Measurements from ENCODE around the gene AEBP1.
A peak's percentile ranks its signal among the peaks of the same experiment; 100 is the strongest.

Gene AEBP1

DNA sequence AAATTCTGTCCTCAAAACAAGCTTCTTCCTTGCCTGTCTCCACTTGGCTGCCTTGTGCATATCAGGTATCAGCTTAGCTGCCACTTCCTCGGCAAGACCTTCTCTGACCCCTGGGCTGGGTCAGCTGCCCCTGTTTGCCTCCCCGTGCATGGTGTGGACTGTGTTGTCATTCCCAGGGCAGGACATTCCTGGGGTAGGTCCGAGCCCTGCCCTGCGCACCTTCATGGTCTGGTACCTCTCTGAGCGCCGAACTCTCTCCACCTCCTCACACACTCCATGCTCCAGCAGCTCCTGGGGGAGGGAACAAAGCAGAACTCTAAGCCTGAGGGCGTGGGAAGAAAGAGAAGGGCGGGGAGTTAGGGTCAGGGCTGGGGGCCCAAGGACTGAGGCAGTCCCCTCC lies 25.6 kb upstream of the AEBP1 start:
- TF ChIP-seq POLR2AphosphoS5 (IDR thresholded peaks at IDR 0.05; ENCODE audit: borderline replicate concordance, low read depth, low read length), result no peak
- TF ChIP-seq EZH2 (IDR thresholded peaks at IDR 0.05), result no peak
- no peak for TF ChIP-seq FOXP2 (optimal IDR thresholded peaks at IDR 0.05; ENCODE audit: control extremely low read depth, extremely low read length, insufficient read depth)
- peaks cover 12% of the 10 kb centered on the region; the same call in 1 of the 2 replicates for H3K36me3 ChIP-seq (ENCODE audit: insufficient read depth, low read length)

DNA sequence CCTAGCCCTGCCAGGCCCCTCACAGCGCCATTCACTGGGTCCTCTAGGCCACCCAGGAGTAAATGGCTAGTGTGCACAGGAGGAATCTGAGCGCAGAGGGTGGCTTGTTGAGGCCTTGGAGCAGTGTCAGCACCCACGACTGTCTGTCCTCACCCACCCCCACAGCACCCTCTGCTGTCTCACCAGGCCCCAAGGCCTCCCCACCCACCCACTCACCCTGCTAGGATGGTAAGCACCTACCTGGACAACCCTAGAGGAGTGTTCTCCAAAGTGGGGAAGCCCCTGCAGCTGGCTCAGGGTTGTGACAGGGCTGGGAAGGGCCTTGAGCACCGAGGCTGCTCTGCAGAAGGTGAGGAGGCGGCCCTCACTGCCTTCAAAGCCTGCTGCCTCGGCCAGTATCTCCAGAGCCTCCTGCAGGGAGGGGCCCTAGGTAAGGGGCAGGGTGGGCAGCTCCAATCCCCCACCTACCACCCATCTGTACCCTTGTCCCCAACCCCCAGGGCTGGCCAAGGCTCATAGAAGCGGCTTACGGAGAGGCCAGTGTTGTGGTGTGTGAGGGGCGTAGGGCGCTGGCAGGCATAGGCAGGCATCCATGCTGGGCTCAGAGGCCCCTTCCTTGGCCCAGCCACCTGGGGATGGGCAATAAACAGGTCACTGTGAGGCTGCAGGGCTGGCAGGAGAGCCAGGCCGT lies 24.7 kb upstream of the AEBP1 start:
- Histone ChIP-seq H3K27ac (no peak overlapping the region), H3K9ac (ENCODE audit: insufficient read length) (no peak overlapping the region), H3K36me3 (ENCODE audit: insufficient read depth, low read length) (peaks cover 12% of the 10 kb centered on the region; the same call in 1 of the 2 replicates)

More for the DNA sequence above, 25.6 kb upstream of the AEBP1 start:
- Histone ChIP-seq H3K4me3 (no peak overlapping the region), H3K9ac (ENCODE audit: insufficient read length) (no peak overlapping the region), H3K27ac (no peak overlapping the region), H3K9me3 (ENCODE audit: low read depth, low read length) (no peaks in the 10 kb centered on the region)
- DNase-seq (ENCODE audit: low read depth, low spot score), result no peak

DNA sequence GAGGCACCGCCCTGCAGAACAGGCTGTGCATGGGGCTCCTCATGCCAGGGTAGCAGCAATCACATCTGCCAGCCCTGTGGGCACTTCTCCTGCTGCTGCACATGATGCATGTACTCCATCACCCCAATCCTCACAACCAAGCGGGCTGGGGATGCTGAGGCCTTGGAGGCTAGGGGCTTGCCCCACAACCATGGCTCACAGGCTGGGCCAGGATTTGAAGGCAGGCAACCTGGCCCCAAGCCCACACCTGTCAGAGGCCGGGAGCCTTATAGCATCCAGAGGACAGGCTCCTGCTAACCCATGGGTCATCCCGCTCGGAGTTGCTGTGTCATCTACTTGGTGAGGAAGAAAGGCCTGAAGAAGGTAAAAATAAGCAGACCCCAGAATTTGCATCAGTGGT lies 24.0 kb upstream of the AEBP1 start:
- H3K27ac ChIP-seq, result no peak overlapping the region

More for the DNA sequence above, 24.7 kb upstream of the AEBP1 start:
- Histone ChIP-seq H3K9me3 (ENCODE audit: low read depth, low read length) (no peaks in the 10 kb centered on the region), H3K4me3 (no peak overlapping the region)
- no peak for TF ChIP-seq POLR2AphosphoS5 (IDR thresholded peaks at IDR 0.05; ENCODE audit: borderline replicate concordance, low read depth, low read length)
- no peak for TF ChIP-seq EZH2 (IDR thresholded peaks at IDR 0.05)
- TF ChIP-seq FOXP2 (optimal IDR thresholded peaks at IDR 0.05; ENCODE audit: control extremely low read depth, extremely low read length, insufficient read depth), result no peak
- no peak for DNase-seq (ENCODE audit: low read depth, low spot score)

DNA sequence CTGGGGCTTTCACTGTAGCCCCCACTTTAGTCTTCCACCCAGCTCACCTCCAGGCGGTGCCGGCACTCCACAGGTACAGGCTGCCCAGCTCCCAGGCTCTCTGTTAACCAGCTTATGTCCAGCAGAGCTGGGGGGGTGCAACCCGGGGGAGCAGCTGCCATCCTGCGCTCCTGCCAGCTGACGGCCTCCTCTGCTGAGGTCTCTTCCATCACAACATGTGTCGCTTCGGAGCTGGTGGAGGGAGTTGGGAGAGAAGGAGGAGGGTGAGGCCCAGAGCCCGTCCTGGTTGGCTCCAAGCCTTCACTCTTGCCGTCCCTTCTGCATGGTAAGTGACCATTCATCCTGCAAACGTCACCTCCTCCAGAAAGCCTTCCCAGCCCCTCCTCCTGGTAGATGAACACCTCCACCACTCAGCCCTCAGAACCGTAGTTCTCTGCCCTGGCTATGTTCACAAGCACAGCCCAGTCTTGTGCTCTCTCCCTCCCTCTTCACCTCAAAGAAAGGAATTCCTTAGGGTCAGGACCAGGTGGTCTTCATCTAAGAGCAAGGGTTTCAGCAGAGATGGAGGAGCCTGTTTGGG lies 23.4 kb upstream of the AEBP1 start:
- no peak for TF ChIP-seq FOXP2 (optimal IDR thresholded peaks at IDR 0.05; ENCODE audit: control extremely low read depth, extremely low read length, insufficient read depth)
- peaks cover 12% of the 10 kb centered on the region; the same call in 1 of the 2 replicates for H3K36me3 ChIP-seq (ENCODE audit: insufficient read depth, low read length)
- H3K9ac ChIP-seq (ENCODE audit: insufficient read length), result no peak overlapping the region
- H3K27ac ChIP-seq, result no peak overlapping the region
- no peak for DNase-seq (ENCODE audit: low read depth, low spot score)
- no peaks in the 10 kb centered on the region for H3K9me3 ChIP-seq (ENCODE audit: low read depth, low read length)
- no peak overlapping the region for H3K4me3 ChIP-seq

More for the DNA sequence above, 24.0 kb upstream of the AEBP1 start:
- DNase-seq (ENCODE audit: low read depth, low spot score), result no peak
- no peak overlapping the region for H3K4me3 ChIP-seq
- H3K9ac ChIP-seq (ENCODE audit: insufficient read length), result no peak overlapping the region
- H3K9me3 ChIP-seq (ENCODE audit: low read depth, low read length), result no peaks in the 10 kb centered on the region
- no peak for TF ChIP-seq EZH2 (IDR thresholded peaks at IDR 0.05)
- TF ChIP-seq POLR2AphosphoS5 (IDR thresholded peaks at IDR 0.05; ENCODE audit: borderline replicate concordance, low read depth, low read length), result no peak
- no peak for TF ChIP-seq FOXP2 (optimal IDR thresholded peaks at IDR 0.05; ENCODE audit: control extremely low read depth, extremely low read length, insufficient read depth)
- H3K36me3 ChIP-seq (ENCODE audit: insufficient read depth, low read length), result peaks cover 12% of the 10 kb centered on the region; the same call in 1 of the 2 replicates

DNA sequence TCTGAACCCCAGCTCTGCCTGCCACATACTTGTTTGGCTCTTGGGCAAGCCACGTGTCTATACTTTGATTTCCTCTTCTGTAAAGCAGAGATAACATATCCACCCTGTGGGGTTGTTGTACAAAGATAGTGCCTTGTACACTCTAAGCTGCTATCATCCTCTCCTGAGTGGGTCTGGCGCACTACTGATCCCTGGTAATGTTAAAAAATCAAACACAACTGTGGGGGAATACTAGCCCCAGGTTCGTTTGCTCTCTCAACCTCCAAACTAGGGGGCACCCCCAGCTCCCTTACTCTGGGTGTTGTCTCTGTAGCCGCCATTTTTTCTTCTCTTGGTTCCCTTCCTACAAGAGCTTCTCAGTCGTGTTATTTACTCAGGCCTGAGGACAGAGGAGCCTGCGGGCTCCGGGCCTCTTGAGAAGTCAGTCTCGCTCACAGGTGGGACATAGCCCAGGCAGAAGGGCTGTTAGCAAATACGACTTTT lies 22.8 kb upstream of the AEBP1 start:
- no peak overlapping the region for H3K9ac ChIP-seq (ENCODE audit: insufficient read length)
- no peak for TF ChIP-seq FOXP2 (optimal IDR thresholded peaks at IDR 0.05; ENCODE audit: control extremely low read depth, extremely low read length, insufficient read depth)
- H3K4me3 ChIP-seq, result peak overlapping the region; percentile 79
- peaks cover 9% of the 10 kb centered on the region; the same call in 1 of the 2 replicates for H3K36me3 ChIP-seq (ENCODE audit: insufficient read depth, low read length)
- no peaks in the 10 kb centered on the region for H3K9me3 ChIP-seq (ENCODE audit: low read depth, low read length)
- no peak for DNase-seq (ENCODE audit: low read depth, low spot score)
- H3K27ac ChIP-seq, result no peak overlapping the region

DNA sequence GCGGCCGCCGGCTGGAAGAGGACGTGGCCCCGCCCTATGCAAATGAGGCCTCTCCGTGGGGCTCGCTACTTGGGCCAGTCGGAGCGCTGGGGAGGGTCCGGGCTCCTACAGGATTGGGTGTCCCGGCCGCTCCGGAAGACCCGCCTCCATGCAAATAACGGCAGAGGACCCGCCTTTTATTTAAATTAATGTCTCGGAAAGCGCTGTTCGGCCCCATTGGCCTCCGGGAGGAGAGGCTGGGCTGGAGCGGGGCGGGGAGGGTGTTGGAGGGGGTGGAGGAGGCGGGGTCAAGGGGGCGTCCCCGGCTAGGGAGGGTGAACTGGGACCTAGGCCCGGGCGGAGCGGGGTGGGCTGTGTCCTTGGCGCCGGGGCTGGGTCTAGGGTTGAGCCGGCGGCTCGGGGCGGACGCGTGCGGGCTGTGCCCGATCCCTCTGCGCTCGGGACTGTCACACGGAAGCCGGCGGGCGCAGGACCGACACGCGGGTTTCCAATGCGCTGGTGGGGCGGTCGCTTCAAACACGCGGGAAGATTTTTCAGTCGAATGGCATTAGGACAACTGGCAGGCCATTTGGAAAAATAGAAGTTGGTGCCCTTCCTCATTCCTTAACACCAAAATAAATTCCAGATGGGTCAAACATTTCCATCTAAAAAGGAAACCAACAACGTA lies 21.5 kb upstream of the AEBP1 start:
- TF ChIP-seq FOXP2 (optimal IDR thresholded peaks at IDR 0.05; ENCODE audit: control extremely low read depth, extremely low read length, insufficient read depth), result no peak
- TF ChIP-seq POLR2AphosphoS5 (IDR thresholded peaks at IDR 0.05; ENCODE audit: borderline replicate concordance, low read depth, low read length), result peak; percentile 63; the same call in 1 of the 2 replicates
- H3K9me3 ChIP-seq (ENCODE audit: low read depth, low read length), result no peaks in the 10 kb centered on the region
- peak; percentile 83 for DNase-seq (ENCODE audit: low read depth, low spot score)
- H3K9ac ChIP-seq (ENCODE audit: insufficient read length), result peak overlapping the region; percentile 85
- H3K27ac ChIP-seq, result peak overlapping the region; percentile 64
- H3K4me3 ChIP-seq, result peak overlapping the region; percentile 91
- peaks cover 9% of the 10 kb centered on the region; the same call in 1 of the 2 replicates for H3K36me3 ChIP-seq (ENCODE audit: insufficient read depth, low read length)

DNA sequence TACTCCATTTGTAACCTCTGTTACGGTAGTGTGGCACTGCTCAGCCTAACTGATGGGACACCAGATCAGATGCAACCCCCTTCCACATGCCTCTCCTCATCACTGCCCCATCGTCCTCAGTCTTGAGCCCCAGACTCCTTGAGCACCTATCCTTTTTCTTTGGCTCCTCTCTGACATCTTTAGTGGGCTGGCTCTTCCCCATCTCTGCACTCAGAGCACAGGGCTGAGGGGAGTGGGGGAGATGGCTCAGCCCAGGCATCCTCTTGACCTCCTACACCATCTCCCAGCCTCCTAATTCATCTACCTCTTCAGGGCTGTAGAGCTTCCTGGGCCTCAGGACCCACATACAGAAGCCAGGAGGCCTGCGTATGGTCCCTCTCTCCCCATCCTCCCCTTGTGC lies 20.3 kb upstream of the AEBP1 start:
- Histone ChIP-seq H3K4me3 (no peak overlapping the region), H3K9ac (ENCODE audit: insufficient read length) (no peak overlapping the region), H3K36me3 (ENCODE audit: insufficient read depth, low read length) (peaks cover 4% of the 10 kb centered on the region; the same call in 1 of the 2 replicates), H3K27ac (no peak overlapping the region), H3K9me3 (ENCODE audit: low read depth, low read length) (no peaks in the 10 kb centered on the region)
- no peak for TF ChIP-seq EZH2 (IDR thresholded peaks at IDR 0.05)
- TF ChIP-seq POLR2AphosphoS5 (IDR thresholded peaks at IDR 0.05; ENCODE audit: borderline replicate concordance, low read depth, low read length), result no peak
- TF ChIP-seq FOXP2 (optimal IDR thresholded peaks at IDR 0.05; ENCODE audit: control extremely low read depth, extremely low read length, insufficient read depth), result no peak
- DNase-seq (ENCODE audit: low read depth, low spot score), result no peak

DNA sequence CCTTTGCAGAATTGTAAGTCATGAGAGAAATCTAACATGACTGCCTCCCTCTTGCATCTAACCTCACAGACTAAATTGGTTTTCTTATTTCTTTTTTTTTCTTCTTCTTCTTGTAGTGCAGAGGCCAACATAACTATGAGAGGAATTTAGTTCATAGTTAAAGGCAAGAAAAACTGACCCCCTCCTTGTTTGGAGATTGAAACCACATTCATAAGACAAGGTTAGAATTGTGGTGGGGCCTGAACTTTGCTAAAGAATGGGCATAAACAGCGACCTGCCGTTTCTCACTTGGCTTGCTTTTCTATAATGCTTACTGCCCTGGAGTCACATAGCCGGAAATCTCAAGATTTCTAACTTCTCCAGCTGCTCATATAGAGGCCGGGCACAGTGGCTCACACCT lies 19.4 kb upstream of the AEBP1 start:
- H3K9ac ChIP-seq (ENCODE audit: insufficient read length), result no peak overlapping the region
- peaks cover 4% of the 10 kb centered on the region; the same call in 1 of the 2 replicates for H3K36me3 ChIP-seq (ENCODE audit: insufficient read depth, low read length)
- no peak for DNase-seq (ENCODE audit: low read depth, low spot score)
- H3K9me3 ChIP-seq (ENCODE audit: low read depth, low read length), result no peaks in the 10 kb centered on the region
- H3K4me3 ChIP-seq, result no peak overlapping the region
- H3K27ac ChIP-seq, result no peak overlapping the region
- no peak for TF ChIP-seq POLR2AphosphoS5 (IDR thresholded peaks at IDR 0.05; ENCODE audit: borderline replicate concordance, low read depth, low read length)
- TF ChIP-seq FOXP2 (optimal IDR thresholded peaks at IDR 0.05; ENCODE audit: control extremely low read depth, extremely low read length, insufficient read depth), result no peak
- no peak for TF ChIP-seq EZH2 (IDR thresholded peaks at IDR 0.05)
